Mucosa of descending colon (tissue), 3 donors: ENCODE data around the gene UCP3. TPM values are rescaled to one million over a fixed set of nuclear protein-coding genes. Genes with fewer than 3 reads are reported as not detected.

Experiments used
- ATAC-seq: fragments of 200-7000 bp; cut with Tn5 transposase; one replicate; pipeline ENCODE4 v1.9.1; 2020; ENCODE audit warnings: mild to moderate bottlenecking, moderate library complexity
- DNase-seq, 3 donors: peaks; one replicate each; pipeline ENCODE4 v3.0.0-alpha.2; 2020
- H3K36me3 ChIP-seq: fragments of 200-600 bp; one replicate; pipeline ENCODE4 v1.8.0; 2021; ENCODE audit warnings: low read depth, mild to moderate bottlenecking
- H3K4me1 ChIP-seq: fragments of 200-600 bp; one replicate; pipeline ENCODE4 v1.8.0; 2021; ENCODE audit warnings: low read depth, mild to moderate bottlenecking
- H3K4me3 ChIP-seq: fragments of 200-600 bp; one replicate; pipeline ENCODE4 v1.8.0; 2021; ENCODE audit warnings: mild to moderate bottlenecking
- H3K9me3 ChIP-seq: fragments of 200-600 bp; one replicate; pipeline ENCODE4 v1.8.0; 2021; ENCODE audit warnings: mild to moderate bottlenecking
- intact Hi-C, 2 donors: fragments of 100-400 bp; cut with DNase I in 1 of 2; cut with micrococcal nuclease in 1 of 2; formaldehyde crosslinking; loops; one replicate each; pipeline versions ENCODE4 v1.11.0 to v1.11.1; 2022; cut with DNase I, micrococcal nuclease
- total RNA-seq, 3 donors: library from RNA; stranded (reverse); fragmentation: NEBNext Ultra II Directional in 2 of 3; extraction: Animal tissue kit (Norgen Biotek cat#: 25700) in 2 of 3; gene quantifications; one replicate each; pipeline versions ENCODE4 v1.2.1 to v1.2.4, GENCODE V29; 2021 to 2023
- TF ChIP-seq, protein P1 (sequence below): fragments of 200-600 bp; IDR thresholded peaks from one replicate; pipeline ENCODE4 v1.8.0; 2022; ENCODE audit warnings: antibody characterized with exemption, mild to moderate bottlenecking
- donor health status: DM: no; HTN: no; CAD: no; lungs with moderate emphysema.
- donor health status: DM: no; HTN: no; CAD: no.
- donor health status: DM: no; HTN: yes; CAD: no.

The UCP3 gene
- total RNA-seq, 3 donors from 2014 or later: 0.90 to 2.8 (median 2.2) TPM

- no peaks in the 10 kb centered on the region for H3K9me3 ChIP-seq
- H3K4me1 ChIP-seq: peaks cover 4% of the 10 kb centered on the region
- TF ChIP-seq, protein P1, sequence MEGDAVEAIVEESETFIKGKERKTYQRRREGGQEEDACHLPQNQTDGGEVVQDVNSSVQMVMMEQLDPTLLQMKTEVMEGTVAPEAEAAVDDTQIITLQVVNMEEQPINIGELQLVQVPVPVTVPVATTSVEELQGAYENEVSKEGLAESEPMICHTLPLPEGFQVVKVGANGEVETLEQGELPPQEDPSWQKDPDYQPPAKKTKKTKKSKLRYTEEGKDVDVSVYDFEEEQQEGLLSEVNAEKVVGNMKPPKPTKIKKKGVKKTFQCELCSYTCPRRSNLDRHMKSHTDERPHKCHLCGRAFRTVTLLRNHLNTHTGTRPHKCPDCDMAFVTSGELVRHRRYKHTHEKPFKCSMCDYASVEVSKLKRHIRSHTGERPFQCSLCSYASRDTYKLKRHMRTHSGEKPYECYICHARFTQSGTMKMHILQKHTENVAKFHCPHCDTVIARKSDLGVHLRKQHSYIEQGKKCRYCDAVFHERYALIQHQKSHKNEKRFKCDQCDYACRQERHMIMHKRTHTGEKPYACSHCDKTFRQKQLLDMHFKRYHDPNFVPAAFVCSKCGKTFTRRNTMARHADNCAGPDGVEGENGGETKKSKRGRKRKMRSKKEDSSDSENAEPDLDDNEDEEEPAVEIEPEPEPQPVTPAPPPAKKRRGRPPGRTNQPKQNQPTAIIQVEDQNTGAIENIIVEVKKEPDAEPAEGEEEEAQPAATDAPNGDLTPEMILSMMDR: no peak
- intact Hi-C loops: no loop called here
- DNase-seq (peak in 1 of 3 donors; percentile 31), ATAC-seq (peak; percentile 88)
- H3K4me3 ChIP-seq: no peak overlapping the region
- no peaks in the 10 kb centered on the region for H3K36me3 ChIP-seq
Observed at GRCh38 chr11:73996161-73996747, 12.6 kb downstream of the UCP3 start.

DNA sequence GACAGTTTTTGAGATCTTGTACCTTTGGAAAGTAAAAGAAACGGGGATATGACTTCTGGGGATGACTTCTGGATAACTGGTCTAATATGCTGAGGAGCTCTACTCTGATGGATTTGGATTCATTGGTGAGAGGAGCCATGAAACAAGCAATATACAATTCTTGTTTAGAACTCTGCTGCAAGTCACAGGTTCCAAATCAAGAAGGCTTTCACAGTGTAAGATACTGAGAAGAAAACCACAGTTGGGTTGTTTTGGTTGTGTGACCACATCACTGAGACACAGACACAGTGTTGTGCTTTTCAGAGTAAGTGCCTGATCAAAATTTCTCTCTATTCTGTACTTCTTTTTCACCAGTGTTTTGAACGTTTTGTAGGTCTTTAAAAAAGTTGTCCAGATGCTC lies 13.2 kb downstream of the UCP3 start:
- Histone ChIP-seq H3K9me3 (no peaks in the 10 kb centered on the region), H3K4me1 (peaks cover 4% of the 10 kb centered on the region), H3K36me3 (no peaks in the 10 kb centered on the region), H3K4me3 (no peak overlapping the region)
- intact Hi-C loops: no loop called here
- TF ChIP-seq, protein P1: no peak
- DNase-seq (no peak), ATAC-seq (peak; percentile 46)

- ATAC-seq: peak; percentile 66
- intact Hi-C loops: no loop called here
Observed at GRCh38 chr11:73995247-73995646, 13.6 kb downstream of the UCP3 start.

DNA sequence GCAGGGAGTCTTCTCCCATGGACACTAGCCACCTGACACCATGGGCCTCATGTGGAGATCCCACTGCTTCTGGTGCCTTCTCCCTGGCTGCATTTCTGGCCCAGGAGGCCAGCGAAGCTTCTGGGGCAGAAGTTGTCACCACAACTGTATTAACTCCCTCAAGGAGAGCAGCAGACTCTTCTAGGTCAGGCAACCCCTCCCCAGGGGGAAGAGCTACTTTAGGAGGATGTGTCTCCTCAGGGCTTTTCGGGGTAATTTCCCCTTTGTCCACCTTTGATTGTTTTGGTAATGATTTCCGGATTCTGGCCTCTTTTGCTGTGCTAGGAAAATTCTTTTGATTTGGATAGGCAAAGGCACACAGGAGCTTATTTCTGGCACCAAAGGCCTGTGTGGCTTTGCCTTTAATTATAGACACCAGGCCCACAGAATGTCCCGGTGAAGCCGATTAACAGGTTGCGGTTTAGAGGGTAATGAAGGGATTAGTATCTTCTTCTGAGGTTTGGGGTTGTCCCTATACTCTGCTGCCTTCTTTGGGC lies 17.3 kb downstream of the UCP3 start:
- no peaks in the 10 kb centered on the region for H3K36me3 ChIP-seq
- no peak for ATAC-seq
- intact Hi-C loops: no loop called here
- no peak overlapping the region for H3K4me3 ChIP-seq
- TF ChIP-seq, protein P1: no peak
- DNase-seq: no peak
- no peaks in the 10 kb centered on the region for H3K9me3 ChIP-seq
- peaks cover 4% of the 10 kb centered on the region for H3K4me1 ChIP-seq

More at GRCh38 chr11:73995247-73995646, 13.6 kb downstream of the UCP3 start:
- H3K9me3 ChIP-seq: no peaks in the 10 kb centered on the region
- DNase-seq: no peak
- H3K4me1 ChIP-seq: peaks cover 4% of the 10 kb centered on the region
- H3K4me3 ChIP-seq: no peak overlapping the region
- TF ChIP-seq, protein P1: no peak
- no peaks in the 10 kb centered on the region for H3K36me3 ChIP-seq

DNA sequence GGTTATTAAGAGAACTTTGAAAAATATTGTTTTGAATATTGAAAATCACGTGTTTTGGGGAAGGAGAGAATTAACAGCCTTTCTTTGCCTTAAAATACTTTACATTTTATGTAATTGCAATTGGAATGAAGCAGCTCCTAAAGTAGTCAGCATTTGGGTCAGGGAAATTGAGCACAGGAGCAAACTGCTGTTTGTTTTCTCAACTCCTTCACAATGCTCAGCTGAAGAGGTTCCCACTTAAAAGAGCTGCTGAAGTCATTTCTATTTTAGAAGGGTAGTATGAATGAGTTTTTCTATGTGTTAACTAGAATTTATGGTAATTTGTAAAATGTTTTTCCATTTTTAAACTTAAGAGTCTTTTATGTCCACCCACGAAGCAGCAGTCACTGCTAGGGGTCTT lies 18.2 kb downstream of the UCP3 start:
- Histone ChIP-seq H3K36me3 (no peaks in the 10 kb centered on the region), H3K4me1 (no peaks in the 10 kb centered on the region), H3K4me3 (no peak overlapping the region), H3K9me3 (no peaks in the 10 kb centered on the region)
- ATAC-seq (no peak), DNase-seq (no peak)
- intact Hi-C loops: no loop called here
- TF ChIP-seq, protein P1: no peak
